ENCODE results near the gene GPR84.

GRCh38 chr12:54349036-54349435, 15.2 kb downstream of the GPR84 start:
- no peak for TF ChIP-seq MAFG (CRISPR knock-in tag; IDR thresholded peaks at IDR 0.05)
- TF ChIP-seq SMC3 (IDR thresholded peaks at IDR 0.05; ENCODE audit: low read length) = no peak
- TF ChIP-seq CTCF (CRISPR knock-in tag; IDR thresholded peaks at IDR 0.05) = no peak
- TF ChIP-seq SETDB1 (CRISPR knock-in tag; IDR thresholded peaks at IDR 0.05; ENCODE audit: borderline replicate concordance) = no peak
- TF ChIP-seq, protein P1, sequence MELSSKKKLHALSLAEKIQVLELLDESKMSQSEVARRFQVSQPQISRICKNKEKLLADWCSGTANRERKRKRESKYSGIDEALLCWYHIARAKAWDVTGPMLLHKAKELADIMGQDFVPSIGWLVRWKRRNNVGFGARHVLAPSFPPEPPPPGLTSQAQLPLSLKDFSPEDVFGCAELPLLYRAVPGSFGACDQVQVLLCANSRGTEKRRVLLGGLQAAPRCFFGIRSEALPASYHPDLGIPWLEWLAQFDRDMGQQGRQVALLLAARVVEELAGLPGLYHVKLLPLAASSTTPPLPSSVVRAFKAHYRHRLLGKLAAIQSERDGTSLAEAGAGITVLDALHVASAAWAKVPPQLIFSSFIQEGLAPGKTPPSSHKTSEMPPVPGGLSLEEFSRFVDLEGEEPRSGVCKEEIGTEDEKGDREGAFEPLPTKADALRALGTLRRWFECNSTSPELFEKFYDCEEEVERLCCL (CRISPR knock-in tag; IDR thresholded peaks at IDR 0.05; ENCODE audit: borderline replicate concordance) = no peak
- TF ChIP-seq ZNF451 (CRISPR knock-in tag; IDR thresholded peaks at IDR 0.05) = no peak
- no peak for TF ChIP-seq NBN (conservative IDR thresholded peaks at IDR 0.05)
- TF ChIP-seq ZNF232 (CRISPR knock-in tag; IDR thresholded peaks at IDR 0.05; ENCODE audit: borderline replicate concordance) = no peak
- TF ChIP-seq ZNF326 (CRISPR knock-in tag; IDR thresholded peaks at IDR 0.05; ENCODE audit: borderline replicate concordance) = no peak
- TF ChIP-seq REST (IDR thresholded peaks at IDR 0.05; ENCODE audit: borderline replicate concordance in 1 of 2, low read depth in 1 of 2, low read length in 2 of 2) = no peak
- no peak for TF ChIP-seq PHF8 (CRISPR knock-in tag; IDR thresholded peaks at IDR 0.05)
- TF ChIP-seq ZNF274 (CRISPR knock-in tag; IDR thresholded peaks at IDR 0.05) = no peak
- no peak for TF ChIP-seq ZSCAN31 (CRISPR knock-in tag; IDR thresholded peaks at IDR 0.05; ENCODE audit: low read depth)
- no peak for TF ChIP-seq ARNT (IDR thresholded peaks at IDR 0.05)
